ENCODE results near the gene MRPL11. TPM values are rescaled to one million over a fixed set of nuclear protein-coding genes. Genes with fewer than 3 reads are reported as not detected.

MRPL11 gene
- total RNA-seq, 4 donors from 2014 or later: 42.9 to 63.8 (median 53.9) TPM

DNA sequence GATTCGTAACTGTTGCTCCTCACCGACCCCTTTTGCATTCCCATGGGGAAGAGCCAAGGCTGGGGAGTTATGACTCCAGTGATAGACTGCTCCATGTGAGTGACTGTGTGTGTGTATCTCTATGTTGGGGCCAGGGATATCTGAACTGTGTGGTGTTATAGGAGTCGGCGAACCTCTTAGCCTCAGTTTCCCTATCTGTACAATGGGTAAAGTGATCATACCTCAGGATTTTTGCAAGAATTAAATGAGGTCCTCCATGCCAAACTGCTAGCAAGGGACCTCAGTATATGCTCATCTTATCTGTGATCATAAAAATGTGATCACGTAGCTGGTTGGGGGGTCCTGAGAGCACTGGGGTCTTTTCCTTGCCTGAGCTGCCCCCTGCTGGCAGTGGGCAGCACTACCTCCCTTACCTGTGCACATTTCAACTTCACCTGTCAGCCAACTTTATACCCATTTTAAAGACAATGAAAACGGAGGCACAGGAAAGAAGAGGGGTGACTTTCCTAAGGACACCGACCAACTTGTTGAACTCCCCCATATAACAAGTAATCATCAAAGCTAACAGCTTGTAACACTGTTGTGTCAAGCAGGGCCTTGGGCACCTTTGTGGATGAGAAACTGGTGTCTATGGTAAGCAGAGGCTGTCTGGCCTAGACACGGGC, 40.2 kb upstream of the MRPL11 start:
- H3K27me3 ChIP-seq: no peaks in the 10 kb centered on the region
- H3K4me1 ChIP-seq: peaks cover 0 to 26% (median 9%) of the 10 kb centered on the region in 4 donors
- H3K27ac ChIP-seq: peak overlapping the region; percentile 73 to 94 (median 91)
- H3K4me3 ChIP-seq: peak overlapping the region; percentile 57 to 98 (median 78)
- WGBS, 2 donors: 48 to 51% methylated on average over 8 of the region's 8 CpGs
- no peak for DNase-seq (ENCODE audit: low spot score in 2 of 2)
- H3K36me3 ChIP-seq: peaks cover 0 to 44% (median 0%) of the 10 kb centered on the region in 3 donors
- TF ChIP-seq CTCF (IDR thresholded peaks at IDR 0.05) (peak; percentile 64 to 71 (median 66)), EP300 (IDR thresholded peaks at IDR 0.05) (no peak)
- no peaks in the 10 kb centered on the region for H3K9me3 ChIP-seq

DNA sequence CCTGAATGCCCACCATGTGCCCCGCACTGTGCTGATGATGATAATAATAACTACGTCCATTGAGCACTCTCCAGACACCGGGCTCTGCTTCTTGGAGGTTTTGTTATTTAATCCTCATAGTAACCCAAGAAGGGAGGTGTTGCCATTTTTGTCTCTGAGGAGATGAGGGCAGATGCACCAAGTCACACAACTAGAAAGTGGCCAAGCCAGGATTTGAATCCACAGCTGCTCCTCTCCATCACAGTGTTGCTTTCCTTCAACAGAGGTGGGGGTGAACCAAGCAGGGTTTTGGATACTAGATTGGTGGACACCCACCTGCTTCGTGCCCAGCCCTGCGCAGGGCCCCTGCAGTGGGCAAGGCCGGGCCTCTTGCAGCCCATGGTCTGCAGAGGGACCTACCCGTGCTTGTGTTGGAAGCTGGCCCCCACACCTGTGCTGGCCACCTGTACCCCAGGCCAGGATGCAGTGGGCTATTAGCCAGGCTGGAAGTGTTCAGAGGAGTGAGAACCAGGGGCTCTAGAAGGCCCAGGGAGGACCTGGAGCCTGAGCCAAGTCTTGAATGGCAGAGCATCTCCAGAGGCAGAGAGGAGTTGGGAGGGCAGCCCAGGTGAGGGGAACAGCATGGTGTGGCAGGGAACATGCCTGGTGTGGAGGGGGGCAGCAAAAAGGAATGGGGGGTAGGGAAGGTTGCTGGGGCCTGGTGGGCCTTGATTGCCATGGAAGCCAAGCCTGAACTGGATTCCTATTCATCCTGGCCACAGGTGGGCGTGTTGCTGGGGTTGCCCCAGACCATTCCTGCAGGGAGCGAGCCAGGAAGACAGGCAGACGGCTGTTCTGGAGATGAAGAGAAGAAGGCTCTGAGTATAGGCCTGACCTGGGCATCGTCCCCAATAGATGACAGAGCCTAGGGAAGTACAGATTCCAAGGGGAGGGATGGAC, 38.9 kb upstream of the MRPL11 start:
- no peaks in the 10 kb centered on the region for H3K27me3 ChIP-seq
- H3K4me1 ChIP-seq: peaks cover 0 to 26% (median 9%) of the 10 kb centered on the region in 4 donors
- no peak overlapping the region for H3K27ac ChIP-seq
- TF ChIP-seq EP300 (IDR thresholded peaks at IDR 0.05) (no peak), CTCF (IDR thresholded peaks at IDR 0.05) (no peak), POLR2A (IDR thresholded peaks at IDR 0.05) (no peak)
- no peaks in the 10 kb centered on the region for H3K9me3 ChIP-seq
- no peak overlapping the region for H3K4me3 ChIP-seq
- no peak for DNase-seq (ENCODE audit: low spot score in 2 of 2)
- 76 to 79% methylated on average over 10 to 11 of the region's 11 CpGs for WGBS, 2 donors
- peaks cover 0 to 45% (median 0%) of the 10 kb centered on the region in 3 donors for H3K36me3 ChIP-seq

DNA sequence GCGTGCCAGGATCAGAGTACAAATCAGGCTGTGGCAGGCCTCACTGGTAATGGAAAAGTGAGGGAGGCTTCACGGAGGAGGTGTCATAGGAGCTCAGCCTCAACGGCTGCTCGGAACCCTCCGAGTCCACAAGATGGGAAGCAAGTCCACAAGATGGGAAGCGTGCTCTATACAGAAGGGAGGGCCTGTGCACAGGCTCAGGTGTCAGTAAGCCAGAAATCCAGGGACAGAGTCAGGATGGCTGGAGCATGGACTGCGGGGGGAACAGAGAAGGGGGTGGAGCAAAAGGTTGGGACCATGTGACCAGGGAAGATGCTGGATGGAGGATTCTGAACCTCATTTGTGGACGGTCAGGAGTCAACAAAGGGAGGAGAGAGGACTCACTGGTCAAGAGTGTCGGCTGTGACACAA, 38.2 kb upstream of the MRPL11 start:
- Histone ChIP-seq H3K27me3 (no peaks in the 10 kb centered on the region), H3K9me3 (no peaks in the 10 kb centered on the region), H3K4me1 (peaks cover 0 to 26% (median 9%) of the 10 kb centered on the region in 4 donors), H3K36me3 (peaks cover 0 to 52% (median 0%) of the 10 kb centered on the region in 3 donors), H3K4me3 (no peak overlapping the region), H3K27ac (no peak overlapping the region)
- TF ChIP-seq POLR2A (IDR thresholded peaks at IDR 0.05): no peak
- TF ChIP-seq EP300 (IDR thresholded peaks at IDR 0.05): no peak
- TF ChIP-seq CTCF (IDR thresholded peaks at IDR 0.05): no peak
- DNase-seq (ENCODE audit: low spot score in 2 of 2): no peak
- WGBS, 2 donors: 41 to 55% methylated on average over 9 of the region's 9 CpGs

DNA sequence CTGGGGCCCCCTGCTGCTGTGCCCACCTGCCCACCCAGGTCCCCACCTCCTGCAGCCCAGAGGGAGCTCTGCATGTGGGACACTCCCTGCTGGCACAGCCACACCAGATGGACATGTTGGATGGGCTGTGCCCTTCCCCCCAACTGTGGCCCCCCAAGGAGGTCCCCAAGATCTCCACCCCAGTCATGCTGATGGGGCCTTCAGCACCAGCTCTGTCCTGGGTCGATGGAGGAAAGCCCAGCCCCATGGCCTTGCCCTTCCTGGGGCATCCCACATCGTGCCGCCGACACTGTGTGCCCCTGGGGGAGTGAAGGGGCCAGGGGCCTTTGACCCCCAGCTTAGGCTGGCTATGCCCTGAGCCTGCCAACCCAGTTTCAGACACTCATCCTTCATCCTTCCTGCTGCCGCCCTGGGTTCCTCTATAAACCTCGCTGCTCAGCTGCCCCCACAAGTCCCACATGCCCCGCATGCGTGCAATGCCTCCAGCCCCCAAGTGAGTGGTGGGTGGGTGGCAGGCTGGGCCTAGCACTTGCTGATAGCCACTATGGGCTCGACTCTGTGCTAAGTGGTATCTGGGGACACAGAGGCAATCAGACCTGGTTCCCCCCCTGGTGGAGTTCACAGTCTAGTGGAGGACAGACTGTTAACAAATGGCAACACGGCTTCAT, 37.7 kb upstream of the MRPL11 start:
- Histone ChIP-seq H3K27me3 (no peaks in the 10 kb centered on the region), H3K36me3 (peaks cover 0 to 58% (median 0%) of the 10 kb centered on the region in 3 donors), H3K27ac (no peak overlapping the region), H3K9me3 (no peaks in the 10 kb centered on the region), H3K4me3 (no peak overlapping the region), H3K4me1 (peaks cover 0 to 25% (median 9%) of the 10 kb centered on the region in 4 donors)
- TF ChIP-seq EP300 (IDR thresholded peaks at IDR 0.05): no peak
- TF ChIP-seq CTCF (IDR thresholded peaks at IDR 0.05): no peak
- TF ChIP-seq POLR2A (IDR thresholded peaks at IDR 0.05): no peak
- WGBS, 2 donors: 54 to 65% methylated on average over 8 to 9 of the region's 10 CpGs
- DNase-seq (ENCODE audit: low spot score in 2 of 2): no peak
